Measurements from ENCODE around the gene WDR64. TPM values are rescaled to one million over a fixed set of nuclear protein-coding genes. Genes with fewer than 3 reads are reported as not detected.
A peak's percentile ranks its signal among the peaks of the same experiment; 100 is the strongest.

WDR64 gene
- total RNA-seq, 1 experiment from 2014 or later: not detected

- Histone ChIP-seq H3K4me2 (ENCODE audit: low read length) (peak overlapping the region; percentile 63), H3K4me1 (ENCODE audit: insufficient read depth, low read length) (peaks cover 22% of the 10 kb centered on the region), H4K20me1 (ENCODE audit: low read length) (no peaks in the 10 kb centered on the region), H3K9me3 (ENCODE audit: low read length) (no peaks in the 10 kb centered on the region), H3K79me2 (ENCODE audit: low read length) (no peaks in the 10 kb centered on the region), H3F3A (ENCODE audit: low read length, unreplicated experiment) (no peaks in the 10 kb centered on the region), H3K27ac (ENCODE audit: low read length) (peak overlapping the region; percentile 45), H3K9me2 (replicated peaks; ENCODE audit: low read length) (peaks cover 5% of the 10 kb centered on the region; the same call in 1 of the 2 replicates), H3K27me3 (ENCODE audit: low read length) (no peaks in the 10 kb centered on the region), H3K9ac (ENCODE audit: low read length) (peak overlapping the region; percentile 2; the same call in 1 of the 2 replicates), H3K4me3 (ENCODE audit: low read length) (peak overlapping the region; percentile 13; the same call in 1 of the 2 replicates), H2AFZ (ENCODE audit: low read length) (peak overlapping the region; percentile 24), H3K36me3 (ENCODE audit: low read depth, low read length) (no peaks in the 10 kb centered on the region)
- POLR2A ChIA-PET (ENCODE audit: unreplicated experiment): interaction anchor here (1.0 kb wide), 1 partner anchor 47 kb away, joined by 5 read pairs; no protein-coding TSS in a partner anchor
- BruUV-seq (replicated peaks): no TSS peak
- CTCF ChIA-PET: no interaction called here
- no peak for TF ChIP-seq EZH2phosphoT487 (IDR thresholded peaks at IDR 0.05; ENCODE audit: borderline replicate concordance, low read length)
- no peak for TF ChIP-seq EZH2 (IDR thresholded peaks at IDR 0.05; ENCODE audit: low read length, unreplicated experiment)
- TF ChIP-seq, protein P1, sequence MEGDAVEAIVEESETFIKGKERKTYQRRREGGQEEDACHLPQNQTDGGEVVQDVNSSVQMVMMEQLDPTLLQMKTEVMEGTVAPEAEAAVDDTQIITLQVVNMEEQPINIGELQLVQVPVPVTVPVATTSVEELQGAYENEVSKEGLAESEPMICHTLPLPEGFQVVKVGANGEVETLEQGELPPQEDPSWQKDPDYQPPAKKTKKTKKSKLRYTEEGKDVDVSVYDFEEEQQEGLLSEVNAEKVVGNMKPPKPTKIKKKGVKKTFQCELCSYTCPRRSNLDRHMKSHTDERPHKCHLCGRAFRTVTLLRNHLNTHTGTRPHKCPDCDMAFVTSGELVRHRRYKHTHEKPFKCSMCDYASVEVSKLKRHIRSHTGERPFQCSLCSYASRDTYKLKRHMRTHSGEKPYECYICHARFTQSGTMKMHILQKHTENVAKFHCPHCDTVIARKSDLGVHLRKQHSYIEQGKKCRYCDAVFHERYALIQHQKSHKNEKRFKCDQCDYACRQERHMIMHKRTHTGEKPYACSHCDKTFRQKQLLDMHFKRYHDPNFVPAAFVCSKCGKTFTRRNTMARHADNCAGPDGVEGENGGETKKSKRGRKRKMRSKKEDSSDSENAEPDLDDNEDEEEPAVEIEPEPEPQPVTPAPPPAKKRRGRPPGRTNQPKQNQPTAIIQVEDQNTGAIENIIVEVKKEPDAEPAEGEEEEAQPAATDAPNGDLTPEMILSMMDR (conservative IDR thresholded peaks at IDR 0.05; ENCODE audit: low read depth, low read length): no peak
- intact Hi-C loops (cut with micrococcal nuclease): loop anchor here (1.0 kb wide), 1 partner anchor 13 kb away; no protein-coding TSS in a partner anchor
- peak; percentile 97 for ATAC-seq
- DNase-seq: peak; percentile 97
These were observed 36.9 kb downstream of the WDR64 start for GRCh38 chr1:241688940-241689368.

DNA sequence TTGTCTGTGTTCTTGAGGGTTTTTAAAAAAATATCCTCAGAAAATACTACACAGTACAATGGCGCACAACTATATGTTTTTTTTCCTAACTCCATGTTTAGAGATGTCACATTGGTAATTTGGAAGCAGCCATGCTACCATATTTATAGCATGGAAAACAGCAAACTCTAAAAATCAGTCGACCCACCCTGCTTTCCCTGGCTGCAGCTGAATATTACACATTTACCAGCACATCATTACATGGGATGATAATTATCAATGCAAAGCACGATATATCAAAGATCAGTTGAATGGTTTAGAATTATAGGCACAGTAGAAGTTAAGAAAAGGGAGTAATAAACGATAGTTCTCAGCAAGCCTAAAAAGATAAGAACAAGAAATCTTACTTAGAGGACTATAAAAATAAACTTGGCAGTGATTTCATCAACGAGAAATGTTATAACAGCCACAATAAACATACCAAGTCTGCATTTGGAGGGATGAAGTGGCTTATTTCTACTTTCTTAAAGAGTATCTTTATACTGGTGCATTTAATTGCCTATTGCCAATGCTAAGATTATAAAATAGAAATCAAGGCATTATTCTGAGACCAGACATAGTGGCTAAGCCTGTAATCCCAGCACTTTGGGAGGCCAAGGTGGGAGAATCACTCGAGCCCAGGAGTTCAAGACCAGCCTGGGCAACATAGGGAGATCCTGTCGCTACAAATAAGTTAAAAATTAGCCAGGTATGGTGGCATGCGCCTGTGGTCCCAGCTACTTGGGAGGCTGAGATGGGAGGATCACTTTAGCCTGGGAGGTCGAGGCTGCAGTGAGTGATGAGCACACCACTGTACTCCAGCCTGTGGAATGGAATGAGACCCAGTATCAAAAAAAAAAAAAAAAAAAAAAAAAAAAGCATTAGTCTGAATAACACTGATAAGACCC is 43.4 kb downstream of the WDR64 start:
- no peaks in the 10 kb centered on the region; the same call in 1 of the 2 replicates for H3K9me2 ChIP-seq (replicated peaks; ENCODE audit: low read length)
- ATAC-seq: peak; percentile 49
- H3K27me3 ChIP-seq (ENCODE audit: low read length): no peaks in the 10 kb centered on the region
- TF ChIP-seq EZH2 (IDR thresholded peaks at IDR 0.05; ENCODE audit: low read length, unreplicated experiment) (no peak), EZH2phosphoT487 (IDR thresholded peaks at IDR 0.05; ENCODE audit: borderline replicate concordance, low read length) (no peak)
- TF ChIP-seq, protein P1 (conservative IDR thresholded peaks at IDR 0.05; ENCODE audit: low read depth, low read length): no peak
- no peaks in the 10 kb centered on the region for H3K9me3 ChIP-seq (ENCODE audit: low read length)
- H2AFZ ChIP-seq (ENCODE audit: low read length): no peak overlapping the region
- peak; percentile 32 for DNase-seq
- H3K9ac ChIP-seq (ENCODE audit: low read length): no peak overlapping the region
- ChIA-PET POLR2A (ENCODE audit: unreplicated experiment) (no interaction called here), CTCF (no interaction called here)
- intact Hi-C loops (cut with micrococcal nuclease): no loop called here
- no peaks in the 10 kb centered on the region for H4K20me1 ChIP-seq (ENCODE audit: low read length)
- H3K79me2 ChIP-seq (ENCODE audit: low read length): no peaks in the 10 kb centered on the region
- H3K4me1 ChIP-seq (ENCODE audit: insufficient read depth, low read length): no peaks in the 10 kb centered on the region
- no peaks in the 10 kb centered on the region for H3F3A ChIP-seq (ENCODE audit: low read length, unreplicated experiment)
- no peak overlapping the region for H3K27ac ChIP-seq (ENCODE audit: low read length)
- no peak overlapping the region for H3K4me2 ChIP-seq (ENCODE audit: low read length)
- no peak overlapping the region for H3K4me3 ChIP-seq (ENCODE audit: low read length)
- no TSS peak for BruUV-seq (replicated peaks)
- no peaks in the 10 kb centered on the region for H3K36me3 ChIP-seq (ENCODE audit: low read depth, low read length)
